Stimulated activated CD8-positive, alpha-beta memory T cell treated with anti-CD3 and anti-CD28 coated beads, Interleukin-7, amount 100 ng/mL, for 24 hours (primary cell): ENCODE data around the gene PRAC1.
A peak's percentile ranks its signal among the peaks of the same experiment; 100 is the strongest.
"Not testable (repeated sequence)": the region's sequence is repeated elsewhere in the genome, so short reads cannot be mapped to it uniquely, and the experiment has no call there.

Experiments used
- DNase-seq: peaks from one replicate; pipeline ENCODE4 v3.0.0-alpha.2; 2020; ENCODE audit warnings: low read depth

Gene PRAC1

DNA sequence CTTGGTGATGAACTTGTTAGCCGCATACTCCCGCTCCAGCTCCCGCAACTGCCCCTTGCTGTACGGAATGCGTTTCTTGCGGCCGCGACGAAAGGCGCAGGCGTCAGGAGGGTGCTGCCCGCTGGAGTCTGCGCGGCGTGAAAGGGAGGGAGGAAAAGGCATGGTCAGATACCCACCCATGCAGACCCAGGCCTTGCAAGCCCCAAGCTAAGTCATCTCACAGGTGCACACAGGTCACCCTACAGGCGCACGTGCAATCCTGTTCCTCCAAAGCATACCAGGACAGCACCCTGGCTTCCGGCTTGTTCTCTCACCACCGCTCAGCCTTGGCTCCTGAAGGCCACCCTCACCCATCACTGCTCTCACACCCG, 4.6 kb upstream of the PRAC1 start:
- no peak for DNase-seq

DNA sequence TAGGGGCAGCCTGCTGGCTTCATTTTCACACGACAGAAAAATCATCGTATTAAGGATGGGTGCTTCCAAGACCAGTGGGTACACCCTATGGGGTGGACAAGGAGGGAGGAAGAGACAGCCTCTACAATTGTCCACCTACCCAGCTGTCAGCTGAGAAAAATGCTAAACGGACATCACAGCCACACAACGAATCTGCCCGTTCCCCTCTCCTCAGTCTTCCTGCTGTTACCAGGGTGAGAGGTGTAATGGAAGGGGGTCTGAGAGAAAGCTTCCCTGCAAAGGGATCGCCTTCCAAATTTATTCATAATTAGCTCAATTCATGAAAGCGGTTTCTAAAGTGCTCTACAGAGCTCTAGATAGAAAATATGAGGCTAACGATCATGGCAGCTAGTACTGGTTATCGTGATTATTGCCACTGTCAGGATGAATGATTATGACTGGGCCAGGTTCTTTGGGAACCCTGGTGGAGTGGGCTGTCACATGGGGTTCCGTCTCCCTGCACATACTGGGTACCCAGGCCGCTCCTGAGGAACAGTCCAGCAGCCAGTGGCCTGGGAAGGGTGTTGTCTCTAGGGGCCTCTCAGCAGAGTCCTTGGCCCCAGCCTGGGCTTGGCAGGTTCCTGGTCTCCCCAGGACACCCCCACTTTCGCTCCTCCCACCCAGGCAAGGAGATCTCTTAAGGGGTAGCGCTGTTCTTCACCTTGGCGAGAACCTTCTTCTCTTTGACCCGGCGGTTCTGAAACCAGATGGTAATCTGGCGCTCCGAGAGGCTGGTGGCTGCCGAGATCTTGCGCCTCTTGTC, 4.0 kb upstream of the PRAC1 start:
- no peak for DNase-seq

- no peak for DNase-seq
Measured at GRCh38 chr17:48725288-48726064, 3.2 kb upstream of the PRAC1 start.

GRCh38 chr17:48725004-48725287, 2.6 kb upstream of the PRAC1 start:
- no peak for DNase-seq

- DNase-seq = peak; percentile 50
Measured at GRCh38 chr17:48724251-48725003, 2.1 kb upstream of the PRAC1 start.

DNA sequence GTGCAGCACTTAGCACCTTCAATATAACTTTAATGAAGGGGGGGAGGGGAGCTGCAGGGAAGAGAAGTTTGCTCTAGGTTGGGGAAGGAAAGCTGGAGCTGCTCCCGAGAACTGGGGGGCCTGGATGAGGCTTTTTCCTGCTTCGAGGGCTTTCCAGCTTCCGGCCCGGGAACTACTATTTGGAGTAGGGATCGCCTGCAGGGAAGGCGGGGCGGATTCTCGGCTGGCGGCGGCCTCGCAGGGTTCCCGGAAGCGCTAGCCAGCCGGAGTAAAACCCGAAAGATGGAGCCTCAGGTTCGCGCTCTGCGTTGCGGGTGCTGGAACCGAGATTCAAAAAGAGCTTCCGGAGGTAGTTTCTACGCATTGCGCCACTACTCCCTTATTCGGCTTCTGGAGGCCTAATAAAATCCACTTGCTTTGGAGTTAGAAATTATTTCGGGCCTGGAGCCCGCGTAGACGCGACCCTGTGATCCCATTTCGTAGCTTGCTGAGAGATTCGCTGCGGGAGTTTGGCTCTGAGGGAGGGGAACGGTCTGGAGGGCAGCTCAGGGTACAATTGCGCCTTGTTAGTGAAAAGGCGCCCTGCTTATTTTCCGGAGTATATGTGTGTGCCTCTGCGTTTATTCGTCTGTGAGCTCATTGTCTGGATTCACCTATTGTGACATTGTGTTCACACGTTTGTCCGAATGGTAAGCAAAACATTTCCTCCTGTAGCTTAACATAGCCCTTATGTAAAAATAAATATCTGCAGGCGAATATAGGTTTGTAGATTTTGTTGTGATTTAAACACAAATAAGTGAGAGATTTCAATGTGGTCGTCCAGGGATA, 1.3 kb upstream of the PRAC1 start:
- no peak for DNase-seq

GRCh38 chr17:48722915-48723422, 651 bp upstream of the PRAC1 start, which contains the start of gene PRAC2:
Gene PRAC2, plus strand, starts transcription at chr17:48723185. Its CDS starts 1,226 bp downstream, at chr17:48724411.
- no peak for DNase-seq

DNA sequence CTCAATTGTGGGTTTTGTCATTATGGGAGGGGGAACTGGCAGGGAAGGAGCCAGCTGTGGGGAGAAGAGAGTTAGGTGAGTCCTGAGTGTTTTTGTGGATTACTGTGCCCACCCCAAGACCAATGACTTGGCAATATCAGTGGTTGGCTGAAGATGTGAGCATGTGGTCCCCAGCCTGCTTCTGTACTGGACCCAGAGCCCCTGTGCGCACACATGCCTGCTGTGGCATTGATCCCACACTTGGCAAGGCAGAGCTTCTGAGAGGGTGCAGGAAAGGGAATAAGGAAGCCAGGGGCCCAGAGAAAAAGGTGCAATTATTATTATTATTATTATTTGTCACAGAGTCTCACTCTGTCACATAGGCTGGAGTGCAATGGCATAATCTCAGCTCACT, 1.3 kb downstream of the PRAC1 start:
- no peak for DNase-seq

DNA sequence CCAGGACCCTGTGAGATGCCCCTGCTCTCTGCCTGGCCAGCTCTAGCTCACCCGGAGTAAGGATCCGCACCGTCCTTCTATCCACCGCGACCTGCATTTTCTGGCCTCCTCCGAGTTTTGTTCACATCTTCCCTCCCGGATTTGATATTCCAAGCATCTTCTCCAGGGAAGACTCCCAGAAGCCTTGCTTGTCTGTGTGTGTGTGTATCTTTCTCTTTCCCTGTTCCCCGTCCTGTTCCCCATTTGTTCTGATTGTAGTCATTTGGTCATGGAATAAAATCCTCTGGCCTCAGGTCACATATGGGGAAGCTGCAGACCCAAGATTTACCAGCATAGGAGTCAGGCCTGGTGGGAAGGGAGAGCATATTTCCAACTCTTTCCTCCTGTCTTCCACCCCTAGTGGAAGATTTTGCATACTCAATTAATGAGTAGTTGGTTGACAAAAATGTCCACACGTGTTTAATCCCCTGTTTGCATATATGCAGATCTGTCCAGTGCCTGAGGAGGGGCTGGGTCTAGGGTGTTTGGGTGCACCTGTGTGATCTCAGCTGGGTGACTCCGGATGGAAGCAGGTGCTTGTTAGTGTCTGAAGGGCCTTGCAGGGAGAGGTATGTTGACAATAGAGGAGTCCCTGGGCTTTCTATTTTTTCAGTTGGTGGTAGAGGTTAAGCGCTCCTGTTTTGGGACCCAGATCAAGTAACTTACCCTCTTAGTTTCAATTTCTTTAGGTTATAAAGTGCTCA, 1.9 kb downstream of the PRAC1 start:
- no peak for DNase-seq

GRCh38 chr17:48719642-48720265, 2.6 kb downstream of the PRAC1 start:
- DNase-seq = no peak

DNA sequence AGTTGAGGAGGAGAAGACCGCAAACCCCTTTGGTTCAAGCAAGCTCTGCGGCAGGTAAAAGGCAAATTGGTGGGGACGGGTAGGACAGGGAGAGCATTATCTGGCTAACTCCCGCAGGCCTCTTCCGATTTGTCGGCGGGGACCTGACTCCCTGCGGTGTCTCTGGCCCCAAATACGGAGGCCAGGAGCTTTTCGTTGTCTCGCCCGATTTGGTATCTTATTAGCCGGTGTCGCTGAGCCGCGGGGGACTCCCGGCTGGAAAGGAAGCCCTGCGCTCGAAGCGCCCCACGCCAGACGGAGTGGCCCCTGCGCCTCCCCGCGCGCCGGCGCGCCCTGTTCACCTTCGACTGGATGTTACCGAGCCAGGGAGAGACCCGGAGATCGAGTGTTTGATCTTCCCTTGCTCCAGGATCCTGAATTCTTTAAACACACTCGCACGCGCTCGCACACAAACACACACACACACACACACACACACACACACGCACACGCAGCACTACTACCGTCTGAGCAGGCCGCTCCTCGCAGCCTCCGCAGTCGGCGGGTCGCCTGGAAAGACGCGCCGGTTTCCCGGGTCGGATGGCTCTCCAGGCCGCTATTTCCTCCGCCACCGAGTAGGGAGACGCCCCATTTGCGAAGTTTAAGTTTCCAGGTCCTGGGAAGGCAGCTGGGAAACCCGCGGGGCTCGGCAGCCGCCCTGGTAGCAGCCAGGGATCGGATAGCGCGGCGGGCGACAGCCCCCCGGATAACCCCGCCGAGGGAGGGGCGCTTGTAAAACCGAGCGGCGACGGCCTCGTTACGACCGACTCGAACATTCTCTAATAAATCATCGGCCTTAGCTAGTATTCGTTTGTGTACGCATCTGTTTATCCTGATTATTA, 3.3 kb downstream of the PRAC1 start:
- DNase-seq = no peak

GRCh38 chr17:48718227-48718760, 4.0 kb downstream of the PRAC1 start:
- DNase-seq = no peak

- no peak for DNase-seq
Measured at GRCh38 chr17:48717367-48718226, 4.7 kb downstream of the PRAC1 start.

GRCh38 chr17:48716549-48716948, 5.8 kb downstream of the PRAC1 start:
- DNase-seq = not testable (repeated sequence)

GRCh38 chr17:48715496-48716399, 6.6 kb downstream of the PRAC1 start:
- DNase-seq = no peak

DNA sequence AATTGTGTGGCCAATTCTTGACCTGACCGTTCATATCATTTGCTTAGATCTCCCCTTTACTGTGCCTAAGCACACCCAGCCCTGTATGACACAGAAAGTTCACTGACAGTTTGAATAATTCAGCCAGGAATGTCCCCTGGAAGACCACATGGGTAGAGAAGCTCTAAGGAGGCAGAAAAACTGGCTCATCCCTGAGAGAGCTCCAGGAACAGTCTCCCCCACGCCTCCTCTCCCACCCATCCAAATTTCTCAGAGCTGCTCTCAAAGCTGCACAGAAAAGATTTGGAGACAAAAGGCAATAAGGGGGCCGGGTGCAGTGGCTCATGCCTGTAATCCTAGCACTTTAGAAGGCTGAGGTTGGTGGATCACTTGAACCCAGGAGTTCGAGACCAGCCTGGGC, 11.2 kb downstream of the PRAC1 start:
- no peak for DNase-seq
